ENCODE results near the gene MOGAT1. TPM values are rescaled to one million over a fixed set of nuclear protein-coding genes. Genes with fewer than 3 reads are reported as not detected.

Gene MOGAT1
- total RNA-seq, 1 experiment from 2014 or later: 0.22 TPM

GRCh38 chr2:222651718-222652418, 19.6 kb upstream of the MOGAT1 start:
- no peak overlapping the region for H3K4me2 ChIP-seq (ENCODE audit: low read length)
- POLR2A ChIA-PET: no interaction called here
- DNase-seq (ENCODE audit: low read depth, low spot score): no peak
- no peak for ATAC-seq
- no peak overlapping the region for H3K4me3 ChIP-seq (replicated peaks in 1 of 2; ENCODE audit: low read depth in 1 of 2, low read length in 2 of 2)
- H3K4me1 ChIP-seq (ENCODE audit: control insufficient read depth in 1 of 2, insufficient read depth in 2 of 2, low read length in 2 of 2): peaks cover 0 to 14% of the 10 kb centered on the region in 2 experiments; a peak in 2 of 4 replicates
- intact Hi-C loops (cut with micrococcal nuclease): no loop called here
- H2AFZ ChIP-seq (ENCODE audit: low read depth, low read length, poor library complexity, severe bottlenecking): no peak overlapping the region
- H4K20me1 ChIP-seq (ENCODE audit: insufficient read depth): no peaks in the 10 kb centered on the region
- no peak overlapping the region for H3K9ac ChIP-seq (ENCODE audit: low read length)
- no peak overlapping the region for H3K27ac ChIP-seq (ENCODE audit: low read depth, low read length)
- TF ChIP-seq CEBPB (IDR thresholded peaks at IDR 0.05; ENCODE audit: low read depth) (no peak), JUND (IDR thresholded peaks at IDR 0.05) (no peak), CTCF (IDR thresholded peaks at IDR 0.05 in 2 of 3, conservative IDR thresholded peaks at IDR 0.05 in 1 of 3; ENCODE audit: borderline replicate concordance in 1 of 3, insufficient read depth in 1 of 3, low read depth in 2 of 3, low read length in 2 of 3) (no peak), POLR2AphosphoS5 (IDR thresholded peaks at IDR 0.05; ENCODE audit: low read depth, low read length) (no peak), FOSL1 (IDR thresholded peaks at IDR 0.05; ENCODE audit: low read depth) (no peak), ATF3 (IDR thresholded peaks at IDR 0.05) (no peak), ZFX (IDR thresholded peaks at IDR 0.05) (no peak), SP1 (IDR thresholded peaks at IDR 0.05; ENCODE audit: low read depth) (no peak), POLR2A (IDR thresholded peaks at IDR 0.05; ENCODE audit: borderline replicate concordance, extremely low read depth, insufficient read depth, insufficient read length) (no peak), RAD21 (IDR thresholded peaks at IDR 0.05; ENCODE audit: low read depth) (no peak)
- H3K36me3 ChIP-seq (ENCODE audit: control insufficient read depth in 1 of 2, insufficient read depth in 2 of 2, low read length in 2 of 2): peaks cover 3 to 8% of the 10 kb centered on the region in 2 experiments; a peak in 3 of 4 replicates
- BruUV-seq (replicated peaks): no TSS peak
- CTCF ChIA-PET: no interaction called here
- RAD21 ChIA-PET (ENCODE audit: low non-redundant PET in 1 of 2, low total read pairs in 2 of 2, uncharacterized antibody in 2 of 2, unreplicated experiment in 2 of 2): no interaction called here
- no peaks in the 10 kb centered on the region for H3K9me3 ChIP-seq (ENCODE audit: control insufficient read depth in 1 of 2, insufficient read depth in 1 of 2, low read depth in 1 of 2, low read length in 2 of 2)
- peaks cover 88% of the 10 kb centered on the region for H3K79me2 ChIP-seq (ENCODE audit: insufficient read depth, low read length)
- H3K27me3 ChIP-seq (ENCODE audit: insufficient read depth, low read length): no peaks in the 10 kb centered on the region
- H3K9me2 ChIP-seq (ENCODE audit: insufficient read depth): no peaks in the 10 kb centered on the region

All from HCT116 (cell line).